Uterus (tissue), 2 donors: ENCODE results near the gene SP1.

Source experiments
- POLR2A ChIP-seq, 2 donors: fragments of 450-650 bp; IDR thresholded peaks; one replicate each; pipeline ENCODE4 v1.6.1; 2016; ENCODE audit warnings: antibody characterized with exemption in 2 of 2, mild to moderate bottlenecking in 1 of 2, moderate library complexity in 1 of 2
- TF ChIP-seq, protein P1 (sequence below), 4 experiments: fragments of 200-600 bp in 2 of 4; fragments of 450-650 bp in 2 of 4; sonication (generic) in 2 of 4; IDR thresholded peaks; one replicate each; pipeline ENCODE4 v1.5.1; 2016 to 2019; ENCODE audit warnings: antibody characterized with exemption in 4 of 4, mild to moderate bottlenecking in 2 of 4, moderate library complexity in 1 of 4

DNA sequence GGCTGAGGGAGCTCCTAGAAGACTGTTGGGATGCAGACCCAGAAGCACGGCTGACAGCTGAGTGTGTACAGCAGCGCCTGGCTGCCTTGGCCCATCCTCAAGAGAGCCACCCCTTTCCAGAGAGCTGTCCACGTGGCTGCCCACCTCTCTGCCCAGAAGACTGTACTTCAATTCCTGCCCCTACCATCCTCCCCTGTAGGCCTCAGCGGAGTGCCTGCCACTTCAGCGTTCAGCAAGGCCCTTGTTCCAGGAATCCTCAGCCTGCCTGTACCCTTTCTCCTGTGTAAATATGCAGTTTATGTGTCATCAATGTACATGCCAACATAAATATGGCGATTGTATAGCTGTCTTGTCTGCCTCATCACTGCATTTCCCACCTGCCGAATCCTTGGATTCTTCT lies 51.2 kb downstream of the SP1 start:
- TF ChIP-seq, protein P1, sequence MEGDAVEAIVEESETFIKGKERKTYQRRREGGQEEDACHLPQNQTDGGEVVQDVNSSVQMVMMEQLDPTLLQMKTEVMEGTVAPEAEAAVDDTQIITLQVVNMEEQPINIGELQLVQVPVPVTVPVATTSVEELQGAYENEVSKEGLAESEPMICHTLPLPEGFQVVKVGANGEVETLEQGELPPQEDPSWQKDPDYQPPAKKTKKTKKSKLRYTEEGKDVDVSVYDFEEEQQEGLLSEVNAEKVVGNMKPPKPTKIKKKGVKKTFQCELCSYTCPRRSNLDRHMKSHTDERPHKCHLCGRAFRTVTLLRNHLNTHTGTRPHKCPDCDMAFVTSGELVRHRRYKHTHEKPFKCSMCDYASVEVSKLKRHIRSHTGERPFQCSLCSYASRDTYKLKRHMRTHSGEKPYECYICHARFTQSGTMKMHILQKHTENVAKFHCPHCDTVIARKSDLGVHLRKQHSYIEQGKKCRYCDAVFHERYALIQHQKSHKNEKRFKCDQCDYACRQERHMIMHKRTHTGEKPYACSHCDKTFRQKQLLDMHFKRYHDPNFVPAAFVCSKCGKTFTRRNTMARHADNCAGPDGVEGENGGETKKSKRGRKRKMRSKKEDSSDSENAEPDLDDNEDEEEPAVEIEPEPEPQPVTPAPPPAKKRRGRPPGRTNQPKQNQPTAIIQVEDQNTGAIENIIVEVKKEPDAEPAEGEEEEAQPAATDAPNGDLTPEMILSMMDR (IDR thresholded peaks at IDR 0.05) = no peak
- no peak for TF ChIP-seq POLR2A (IDR thresholded peaks at IDR 0.05)
